ENCODE measurements around the gene SH3BP1.

The SH3BP1 gene

DNA sequence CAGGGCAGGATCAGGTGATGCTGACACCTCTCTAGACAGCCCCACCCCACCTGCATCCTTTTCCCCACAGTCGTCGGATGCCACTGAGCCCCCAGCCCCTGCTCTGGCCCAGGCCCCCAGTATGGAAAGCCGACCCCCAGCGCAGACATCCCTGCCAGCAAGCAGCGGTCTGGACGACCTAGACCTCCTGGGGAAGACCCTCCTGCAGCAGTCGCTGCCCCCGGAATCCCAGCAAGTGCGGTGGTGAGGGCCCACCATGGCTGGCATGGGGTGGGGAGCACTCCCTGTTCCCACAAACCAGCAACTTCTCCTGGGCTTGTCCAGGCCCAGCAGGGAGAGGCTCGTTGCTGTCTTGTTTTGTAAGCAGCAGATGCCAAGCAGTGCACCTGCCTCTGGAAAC is 9.5 kb upstream of the SH3BP1 start:
- no peak overlapping the region for H3K4me3 ChIP-seq (ENCODE audit: control insufficient read depth, low read depth, low read length)
- TF ChIP-seq, protein P1, sequence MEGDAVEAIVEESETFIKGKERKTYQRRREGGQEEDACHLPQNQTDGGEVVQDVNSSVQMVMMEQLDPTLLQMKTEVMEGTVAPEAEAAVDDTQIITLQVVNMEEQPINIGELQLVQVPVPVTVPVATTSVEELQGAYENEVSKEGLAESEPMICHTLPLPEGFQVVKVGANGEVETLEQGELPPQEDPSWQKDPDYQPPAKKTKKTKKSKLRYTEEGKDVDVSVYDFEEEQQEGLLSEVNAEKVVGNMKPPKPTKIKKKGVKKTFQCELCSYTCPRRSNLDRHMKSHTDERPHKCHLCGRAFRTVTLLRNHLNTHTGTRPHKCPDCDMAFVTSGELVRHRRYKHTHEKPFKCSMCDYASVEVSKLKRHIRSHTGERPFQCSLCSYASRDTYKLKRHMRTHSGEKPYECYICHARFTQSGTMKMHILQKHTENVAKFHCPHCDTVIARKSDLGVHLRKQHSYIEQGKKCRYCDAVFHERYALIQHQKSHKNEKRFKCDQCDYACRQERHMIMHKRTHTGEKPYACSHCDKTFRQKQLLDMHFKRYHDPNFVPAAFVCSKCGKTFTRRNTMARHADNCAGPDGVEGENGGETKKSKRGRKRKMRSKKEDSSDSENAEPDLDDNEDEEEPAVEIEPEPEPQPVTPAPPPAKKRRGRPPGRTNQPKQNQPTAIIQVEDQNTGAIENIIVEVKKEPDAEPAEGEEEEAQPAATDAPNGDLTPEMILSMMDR (IDR thresholded peaks at IDR 0.05; ENCODE audit: control insufficient read depth, insufficient read depth, low read depth, low read length, missing control alignments): no peak
- no peak for DNase-seq (ENCODE audit: low read depth)

DNA sequence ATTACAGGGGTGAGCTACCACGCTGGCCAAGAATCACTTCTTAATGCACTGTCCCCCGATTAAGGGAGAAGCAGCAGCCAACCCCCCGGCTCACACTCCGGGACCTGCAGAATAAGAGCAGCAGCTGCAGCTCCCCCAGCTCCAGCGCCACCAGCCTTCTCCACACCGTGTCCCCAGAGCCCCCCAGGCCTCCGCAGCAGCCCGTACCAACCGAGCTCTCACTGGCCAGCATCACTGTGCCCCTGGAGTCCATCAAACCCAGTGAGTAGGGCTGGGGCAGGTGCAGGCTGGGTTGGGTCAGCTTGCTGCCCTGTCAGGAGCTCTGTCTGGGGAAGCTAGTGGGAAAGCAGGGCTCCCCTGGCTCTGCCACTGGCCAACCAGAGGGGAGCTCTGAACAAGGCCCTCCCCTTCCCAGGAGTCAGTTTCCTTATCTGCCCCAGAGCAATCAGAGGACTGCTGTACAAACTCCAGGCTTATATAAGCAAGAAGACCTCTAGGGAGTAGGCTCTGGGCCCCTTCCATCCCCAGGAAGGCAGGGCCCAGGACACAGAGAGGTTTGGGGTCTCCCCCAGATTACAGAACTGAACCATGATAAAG is 8.5 kb upstream of the SH3BP1 start:
- H3K4me3 ChIP-seq (ENCODE audit: control insufficient read depth, low read depth, low read length): no peak overlapping the region
- DNase-seq (ENCODE audit: low read depth): no peak
- TF ChIP-seq, protein P1 (IDR thresholded peaks at IDR 0.05; ENCODE audit: control insufficient read depth, insufficient read depth, low read depth, low read length, missing control alignments): no peak

DNA sequence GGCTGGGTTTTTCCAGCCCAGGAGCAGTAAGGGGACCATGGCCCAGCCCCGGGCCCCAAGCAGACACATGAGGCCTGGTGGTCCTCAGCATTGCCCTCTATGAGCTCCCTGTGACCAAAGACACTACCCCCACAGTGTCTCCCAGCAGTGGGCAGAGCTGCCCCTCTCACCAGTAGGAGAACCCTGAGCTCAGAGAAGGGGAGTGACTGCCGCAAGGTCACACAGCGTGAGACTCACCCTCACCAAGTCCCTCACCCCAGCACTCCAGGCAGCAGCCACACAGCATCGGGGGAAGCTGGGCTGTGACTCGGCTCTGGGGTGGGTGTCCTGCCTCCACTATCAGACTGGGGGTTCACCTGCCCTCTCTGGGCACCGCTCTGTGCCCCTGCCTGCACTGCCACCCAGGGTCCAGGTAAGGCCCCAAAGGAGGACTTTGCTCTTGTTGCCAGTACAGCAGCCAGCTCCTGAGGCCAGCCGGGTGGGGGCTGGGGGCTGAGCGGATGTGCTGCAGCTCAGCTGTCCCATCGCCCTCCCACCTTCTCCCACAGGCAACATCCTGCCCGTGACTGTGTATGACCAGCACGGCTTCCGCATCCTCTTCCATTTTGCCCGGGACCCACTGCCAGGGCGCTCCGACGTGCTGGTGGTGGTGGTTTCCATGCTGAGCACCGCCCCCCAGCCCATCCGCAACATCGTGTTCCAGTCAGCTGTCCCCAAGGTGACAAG is 7.9 kb upstream of the SH3BP1 start:
- TF ChIP-seq, protein P1 (IDR thresholded peaks at IDR 0.05; ENCODE audit: control insufficient read depth, insufficient read depth, low read depth, low read length, missing control alignments): no peak
- H3K4me3 ChIP-seq (ENCODE audit: control insufficient read depth, low read depth, low read length): no peak overlapping the region
- DNase-seq (ENCODE audit: low read depth): no peak

DNA sequence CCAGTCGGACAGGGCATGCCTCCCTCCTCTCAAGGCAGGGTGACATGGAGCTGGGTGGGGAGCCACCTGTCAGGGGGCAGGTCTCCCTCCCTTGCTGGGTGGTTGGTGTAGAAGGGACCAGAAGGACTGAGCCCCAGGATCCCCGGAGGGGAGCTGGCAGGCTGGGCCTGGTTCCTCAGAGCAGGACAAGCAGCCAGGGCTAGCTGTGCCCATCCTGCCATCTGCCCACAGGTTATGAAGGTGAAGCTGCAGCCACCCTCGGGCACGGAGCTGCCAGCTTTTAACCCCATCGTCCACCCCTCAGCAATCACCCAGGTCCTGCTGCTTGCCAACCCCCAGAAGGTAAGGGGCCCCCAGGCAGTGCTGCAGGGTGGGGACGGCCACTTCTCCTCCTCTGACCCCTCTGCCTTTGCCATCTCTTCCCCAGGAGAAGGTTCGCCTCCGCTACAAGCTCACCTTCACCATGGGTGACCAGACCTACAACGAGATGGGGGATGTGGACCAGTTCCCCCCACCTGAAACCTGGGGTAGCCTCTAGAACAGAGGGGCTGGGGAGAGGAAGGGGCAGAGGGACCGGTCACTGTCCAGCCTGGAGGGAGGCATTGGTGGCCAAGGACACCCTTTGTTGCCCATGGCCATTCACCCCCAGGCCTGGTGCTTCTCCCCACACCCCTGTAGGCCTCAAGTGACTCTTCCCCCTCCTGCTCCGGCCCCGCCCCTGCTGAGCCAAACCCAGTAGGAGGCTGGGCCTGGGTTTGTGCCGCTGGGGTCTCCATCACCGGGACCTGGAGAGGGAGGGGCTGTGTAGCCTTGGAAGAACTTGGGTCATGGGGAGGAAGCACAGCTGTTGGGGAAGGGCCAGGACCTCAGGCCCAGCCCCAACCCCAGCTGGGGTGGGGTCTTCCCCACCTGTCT is 7.0 kb upstream of the SH3BP1 start:
- no peak for DNase-seq (ENCODE audit: low read depth)
- TF ChIP-seq, protein P1 (IDR thresholded peaks at IDR 0.05; ENCODE audit: control insufficient read depth, insufficient read depth, low read depth, low read length, missing control alignments): no peak
- H3K4me3 ChIP-seq (ENCODE audit: control insufficient read depth, low read depth, low read length): no peak overlapping the region

DNA sequence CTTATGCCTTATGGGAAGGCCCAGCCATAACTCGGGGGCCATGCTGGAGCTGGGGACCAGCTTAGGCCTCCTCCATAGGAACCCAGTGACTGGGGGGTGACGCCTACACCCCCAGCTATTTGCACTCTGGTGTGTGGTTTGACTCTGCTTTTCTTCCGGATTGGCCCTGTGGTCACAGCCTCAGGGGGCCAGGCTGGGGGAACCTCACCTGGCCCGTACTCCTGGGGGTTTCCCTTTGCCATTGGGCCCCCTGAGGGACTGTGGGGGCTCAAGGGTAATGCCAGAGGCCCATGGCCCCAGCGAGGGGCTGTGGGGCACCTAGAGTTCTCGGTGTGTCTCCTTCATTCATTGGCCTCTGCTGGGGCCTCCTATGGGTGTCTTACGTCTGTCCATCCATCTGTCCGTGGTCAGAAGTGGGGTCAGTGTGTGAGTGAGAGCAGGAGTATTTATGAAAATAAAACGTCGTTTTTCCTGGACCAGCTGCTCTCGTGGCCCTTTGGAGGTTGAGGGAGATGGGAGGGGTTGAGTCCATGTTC is 6.3 kb upstream of the SH3BP1 start:
- H3K4me3 ChIP-seq (ENCODE audit: control insufficient read depth, low read depth, low read length): no peak overlapping the region
- no peak for DNase-seq (ENCODE audit: low read depth)

More for the DNA sequence above, 6.3 kb upstream of the SH3BP1 start:
- TF ChIP-seq, protein P1 (IDR thresholded peaks at IDR 0.05; ENCODE audit: control insufficient read depth, insufficient read depth, low read depth, low read length, missing control alignments): no peak
